ENCODE data around the gene HEPN1.

HEPN1 gene

DNA sequence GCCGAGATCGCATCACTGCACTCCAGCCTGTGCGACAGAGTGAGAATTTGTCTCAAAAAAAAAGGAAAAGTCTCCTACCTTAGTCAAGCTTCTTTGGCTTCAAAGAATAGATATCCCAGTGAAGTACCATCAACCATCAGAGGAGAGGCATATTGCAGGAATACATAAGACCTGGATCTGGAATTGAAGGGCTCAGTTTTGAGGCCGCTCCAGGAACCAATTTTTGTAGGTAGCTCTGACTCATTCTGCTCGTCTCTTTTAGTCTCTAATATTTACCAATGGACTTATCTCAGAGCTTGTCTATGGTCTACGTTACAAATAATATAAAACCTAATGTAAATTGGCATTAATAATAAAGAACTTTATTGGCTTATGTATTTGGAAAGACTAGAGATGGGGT is 26.8 kb downstream of the HEPN1 start:
- no peaks in the 10 kb centered on the region for H3K9me3 ChIP-seq (ENCODE audit: control insufficient read depth, insufficient read depth, low read depth, low read length)
- no peak overlapping the region for H3K4me3 ChIP-seq (ENCODE audit: low read depth, low read length)
- TF ChIP-seq ZNF660 (tag by site-specific recombination; IDR thresholded peaks at IDR 0.05) (no peak), HOXD13 (CRISPR knock-in tag; IDR thresholded peaks at IDR 0.05; ENCODE audit: borderline replicate concordance) (no peak), ZNF239 (tag by site-specific recombination; IDR thresholded peaks at IDR 0.05) (no peak), ZNF335 (tag by site-specific recombination; conservative IDR thresholded peaks at IDR 0.05) (no peak), ZNF707 (tag by site-specific recombination; IDR thresholded peaks at IDR 0.05) (no peak), RBAK (tag by site-specific recombination; IDR thresholded peaks at IDR 0.05) (no peak), ZNF654 (tag by site-specific recombination; IDR thresholded peaks at IDR 0.05; ENCODE audit: low read depth) (no peak), ZNF623 (tag by site-specific recombination; IDR thresholded peaks at IDR 0.05) (no peak), KLF8 (tag by site-specific recombination; IDR thresholded peaks at IDR 0.05) (no peak), ZNF248 (tag by site-specific recombination; IDR thresholded peaks at IDR 0.05) (no peak)
- TF ChIP-seq, protein P1, sequence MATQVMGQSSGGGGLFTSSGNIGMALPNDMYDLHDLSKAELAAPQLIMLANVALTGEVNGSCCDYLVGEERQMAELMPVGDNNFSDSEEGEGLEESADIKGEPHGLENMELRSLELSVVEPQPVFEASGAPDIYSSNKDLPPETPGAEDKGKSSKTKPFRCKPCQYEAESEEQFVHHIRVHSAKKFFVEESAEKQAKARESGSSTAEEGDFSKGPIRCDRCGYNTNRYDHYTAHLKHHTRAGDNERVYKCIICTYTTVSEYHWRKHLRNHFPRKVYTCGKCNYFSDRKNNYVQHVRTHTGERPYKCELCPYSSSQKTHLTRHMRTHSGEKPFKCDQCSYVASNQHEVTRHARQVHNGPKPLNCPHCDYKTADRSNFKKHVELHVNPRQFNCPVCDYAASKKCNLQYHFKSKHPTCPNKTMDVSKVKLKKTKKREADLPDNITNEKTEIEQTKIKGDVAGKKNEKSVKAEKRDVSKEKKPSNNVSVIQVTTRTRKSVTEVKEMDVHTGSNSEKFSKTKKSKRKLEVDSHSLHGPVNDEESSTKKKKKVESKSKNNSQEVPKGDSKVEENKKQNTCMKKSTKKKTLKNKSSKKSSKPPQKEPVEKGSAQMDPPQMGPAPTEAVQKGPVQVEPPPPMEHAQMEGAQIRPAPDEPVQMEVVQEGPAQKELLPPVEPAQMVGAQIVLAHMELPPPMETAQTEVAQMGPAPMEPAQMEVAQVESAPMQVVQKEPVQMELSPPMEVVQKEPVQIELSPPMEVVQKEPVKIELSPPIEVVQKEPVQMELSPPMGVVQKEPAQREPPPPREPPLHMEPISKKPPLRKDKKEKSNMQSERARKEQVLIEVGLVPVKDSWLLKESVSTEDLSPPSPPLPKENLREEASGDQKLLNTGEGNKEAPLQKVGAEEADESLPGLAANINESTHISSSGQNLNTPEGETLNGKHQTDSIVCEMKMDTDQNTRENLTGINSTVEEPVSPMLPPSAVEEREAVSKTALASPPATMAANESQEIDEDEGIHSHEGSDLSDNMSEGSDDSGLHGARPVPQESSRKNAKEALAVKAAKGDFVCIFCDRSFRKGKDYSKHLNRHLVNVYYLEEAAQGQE (tag by site-specific recombination; IDR thresholded peaks at IDR 0.05) = no peak
- TF ChIP-seq, protein P2, sequence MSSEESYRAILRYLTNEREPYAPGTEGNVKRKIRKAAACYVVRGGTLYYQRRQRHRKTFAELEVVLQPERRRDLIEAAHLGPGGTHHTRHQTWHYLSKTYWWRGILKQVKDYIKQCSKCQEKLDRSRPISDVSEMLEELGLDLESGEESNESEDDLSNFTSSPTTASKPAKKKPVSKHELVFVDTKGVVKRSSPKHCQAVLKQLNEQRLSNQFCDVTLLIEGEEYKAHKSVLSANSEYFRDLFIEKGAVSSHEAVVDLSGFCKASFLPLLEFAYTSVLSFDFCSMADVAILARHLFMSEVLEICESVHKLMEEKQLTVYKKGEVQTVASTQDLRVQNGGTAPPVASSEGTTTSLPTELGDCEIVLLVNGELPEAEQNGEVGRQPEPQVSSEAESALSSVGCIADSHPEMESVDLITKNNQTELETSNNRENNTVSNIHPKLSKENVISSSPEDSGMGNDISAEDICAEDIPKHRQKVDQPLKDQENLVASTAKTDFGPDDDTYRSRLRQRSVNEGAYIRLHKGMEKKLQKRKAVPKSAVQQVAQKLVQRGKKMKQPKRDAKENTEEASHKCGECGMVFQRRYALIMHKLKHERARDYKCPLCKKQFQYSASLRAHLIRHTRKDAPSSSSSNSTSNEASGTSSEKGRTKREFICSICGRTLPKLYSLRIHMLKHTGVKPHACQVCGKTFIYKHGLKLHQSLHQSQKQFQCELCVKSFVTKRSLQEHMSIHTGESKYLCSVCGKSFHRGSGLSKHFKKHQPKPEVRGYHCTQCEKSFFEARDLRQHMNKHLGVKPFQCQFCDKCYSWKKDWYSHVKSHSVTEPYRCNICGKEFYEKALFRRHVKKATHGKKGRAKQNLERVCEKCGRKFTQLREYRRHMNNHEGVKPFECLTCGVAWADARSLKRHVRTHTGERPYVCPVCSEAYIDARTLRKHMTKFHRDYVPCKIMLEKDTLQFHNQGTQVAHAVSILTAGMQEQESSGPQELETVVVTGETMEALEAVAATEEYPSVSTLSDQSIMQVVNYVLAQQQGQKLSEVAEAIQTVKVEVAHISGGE (tag by site-specific recombination; conservative IDR thresholded peaks at IDR 0.05; ENCODE audit: low read depth) = no peak
- no peak overlapping the region for H3K27ac ChIP-seq (ENCODE audit: extremely low read depth, low read depth, low read length)
- no peaks in the 10 kb centered on the region for H3K36me3 ChIP-seq (ENCODE audit: control insufficient read depth in 2 of 2, insufficient read depth in 1 of 2, low read length in 2 of 2)
- H3K4me1 ChIP-seq (ENCODE audit: control insufficient read depth, insufficient read depth, low read length) = no peaks in the 10 kb centered on the region
- ChIA-PET CTCF (interaction anchor here (0.6 to 0.8 kb wide), 2 partner anchors 199 to 484 kb away, joined by 3 to 4 read pairs; no protein-coding TSS in a partner anchor), POLR2A (no interaction called here)

DNA sequence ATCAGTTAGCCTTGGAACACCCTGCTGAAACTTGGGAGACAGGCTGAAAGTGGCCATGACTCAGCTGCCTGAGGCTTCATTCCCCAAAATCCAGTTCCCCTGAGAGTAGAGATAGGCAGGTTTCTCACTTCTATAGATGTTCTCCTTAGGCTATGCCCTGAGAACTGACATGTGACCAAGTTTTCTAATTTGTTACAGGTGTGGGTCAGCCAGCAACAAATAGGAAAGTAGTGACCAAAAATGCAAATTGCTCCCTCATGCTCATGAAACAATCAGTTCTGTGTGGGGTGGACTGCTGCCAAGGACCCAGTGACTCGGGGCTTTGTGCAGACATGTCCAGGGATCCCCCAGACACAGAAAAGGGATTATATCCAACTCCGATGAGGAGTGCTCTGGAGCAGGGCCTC is 27.7 kb downstream of the HEPN1 start:
- ChIA-PET POLR2A (no interaction called here), CTCF (no interaction called here)
- no peaks in the 10 kb centered on the region for H3K36me3 ChIP-seq (ENCODE audit: control insufficient read depth in 2 of 2, insufficient read depth in 1 of 2, low read length in 2 of 2)
- no peak overlapping the region for H3K27ac ChIP-seq (ENCODE audit: extremely low read depth, low read depth, low read length)
- no peaks in the 10 kb centered on the region for H3K4me1 ChIP-seq (ENCODE audit: control insufficient read depth, insufficient read depth, low read length)
- H3K9me3 ChIP-seq (ENCODE audit: control insufficient read depth, insufficient read depth, low read depth, low read length) = no peaks in the 10 kb centered on the region
- no peak overlapping the region for H3K4me3 ChIP-seq (ENCODE audit: low read depth, low read length)
- TF ChIP-seq ZNF621 (tag by site-specific recombination; IDR thresholded peaks at IDR 0.05) (no peak), ZNF596 (tag by site-specific recombination; IDR thresholded peaks at IDR 0.05) (no peak), SP3 (tag by site-specific recombination; IDR thresholded peaks at IDR 0.05) (no peak), ZNF701 (tag by site-specific recombination; IDR thresholded peaks at IDR 0.05) (no peak)
- TF ChIP-seq, protein P1 (tag by site-specific recombination; IDR thresholded peaks at IDR 0.05) = no peak
- TF ChIP-seq, protein P3, sequence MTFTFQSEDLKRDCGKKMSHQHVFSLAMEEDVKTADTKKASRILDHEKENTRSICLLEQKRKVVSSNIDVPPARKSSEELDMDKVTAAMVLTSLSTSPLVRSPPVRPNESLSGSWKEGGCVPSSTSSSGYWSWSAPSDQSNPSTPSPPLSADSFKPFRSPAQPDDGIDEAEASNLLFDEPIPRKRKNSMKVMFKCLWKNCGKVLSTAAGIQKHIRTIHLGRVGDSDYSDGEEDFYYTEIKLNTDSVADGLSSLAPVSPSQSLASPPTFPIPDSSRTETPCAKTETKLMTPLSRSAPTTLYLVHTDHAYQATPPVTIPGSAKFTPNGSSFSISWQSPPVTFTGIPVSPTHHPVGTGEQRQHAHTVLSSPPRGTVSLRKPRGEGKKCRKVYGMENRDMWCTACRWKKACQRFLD (tag by site-specific recombination; IDR thresholded peaks at IDR 0.05) = no peak
- TF ChIP-seq, protein P4, sequence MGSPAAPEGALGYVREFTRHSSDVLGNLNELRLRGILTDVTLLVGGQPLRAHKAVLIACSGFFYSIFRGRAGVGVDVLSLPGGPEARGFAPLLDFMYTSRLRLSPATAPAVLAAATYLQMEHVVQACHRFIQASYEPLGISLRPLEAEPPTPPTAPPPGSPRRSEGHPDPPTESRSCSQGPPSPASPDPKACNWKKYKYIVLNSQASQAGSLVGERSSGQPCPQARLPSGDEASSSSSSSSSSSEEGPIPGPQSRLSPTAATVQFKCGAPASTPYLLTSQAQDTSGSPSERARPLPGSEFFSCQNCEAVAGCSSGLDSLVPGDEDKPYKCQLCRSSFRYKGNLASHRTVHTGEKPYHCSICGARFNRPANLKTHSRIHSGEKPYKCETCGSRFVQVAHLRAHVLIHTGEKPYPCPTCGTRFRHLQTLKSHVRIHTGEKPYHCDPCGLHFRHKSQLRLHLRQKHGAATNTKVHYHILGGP (tag by site-specific recombination; IDR thresholded peaks at IDR 0.05) = no peak
- TF ChIP-seq, protein P5, sequence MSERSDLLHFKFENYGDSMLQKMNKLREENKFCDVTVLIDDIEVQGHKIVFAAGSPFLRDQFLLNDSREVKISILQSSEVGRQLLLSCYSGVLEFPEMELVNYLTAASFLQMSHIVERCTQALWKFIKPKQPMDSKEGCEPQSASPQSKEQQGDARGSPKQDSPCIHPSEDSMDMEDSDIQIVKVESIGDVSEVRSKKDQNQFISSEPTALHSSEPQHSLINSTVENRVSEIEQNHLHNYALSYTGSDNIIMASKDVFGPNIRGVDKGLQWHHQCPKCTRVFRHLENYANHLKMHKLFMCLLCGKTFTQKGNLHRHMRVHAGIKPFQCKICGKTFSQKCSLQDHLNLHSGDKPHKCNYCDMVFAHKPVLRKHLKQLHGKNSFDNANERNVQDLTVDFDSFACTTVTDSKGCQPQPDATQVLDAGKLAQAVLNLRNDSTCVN (tag by site-specific recombination; optimal IDR thresholded peaks at IDR 0.05) = no peak
